GM21447 (cell line): ENCODE data around the gene CAND2.

Experiments used
- ATAC-seq: cut with Tn5 transposase; IDR thresholded peaks from one replicate; pipeline ENCODE4 v1.9.1; 2021; ENCODE audit not compliant: unreplicated experiment

The CAND2 gene

DNA sequence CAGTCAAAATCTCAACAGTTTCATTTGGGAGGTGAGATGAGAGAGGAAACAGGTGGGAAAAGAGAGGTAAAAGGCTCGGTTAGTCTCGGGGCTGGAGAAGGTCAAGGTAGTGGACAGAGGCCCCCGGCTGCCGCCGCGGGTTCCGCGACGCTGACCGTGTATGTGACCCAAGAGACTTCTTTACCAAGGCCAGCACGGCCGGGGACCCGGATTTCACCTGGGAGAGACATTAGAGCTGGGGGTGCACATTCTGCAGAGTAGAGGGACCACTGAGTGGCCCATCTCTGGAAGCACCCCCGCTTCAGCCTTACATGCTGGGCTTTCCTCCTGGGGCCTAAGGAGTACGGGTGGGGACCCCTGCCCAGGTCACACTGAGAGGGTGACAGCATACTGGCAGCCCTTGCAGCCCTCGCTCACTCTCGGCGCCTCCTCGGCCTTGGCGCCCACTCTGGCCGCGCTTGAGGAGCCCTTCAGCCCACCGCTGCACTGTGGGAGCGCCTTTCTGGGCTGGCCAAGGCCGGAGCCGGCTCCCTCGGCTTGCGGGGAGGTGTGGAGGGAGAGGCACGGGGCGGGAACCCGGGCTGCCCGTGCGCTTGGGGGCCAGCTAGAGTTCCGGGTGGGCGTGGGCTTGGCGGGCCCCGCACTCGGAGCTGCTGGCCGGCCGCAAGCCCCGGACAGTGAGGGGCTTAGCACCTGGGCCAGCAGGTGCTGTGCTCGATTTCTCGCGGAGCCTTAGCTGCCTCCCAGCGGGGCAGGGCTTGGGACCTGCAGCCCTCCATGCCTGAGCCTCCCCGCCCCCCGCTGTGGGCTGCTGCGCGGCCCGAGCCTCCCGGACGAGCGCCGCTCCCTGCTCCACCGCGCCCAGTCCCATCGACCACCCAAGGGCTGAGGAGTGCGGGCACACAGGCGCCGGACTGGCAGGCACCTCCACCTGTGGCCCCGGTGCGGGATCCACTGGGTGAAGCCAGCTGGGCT is 86.1 kb downstream of the CAND2 start:
- ATAC-seq: no peak

DNA sequence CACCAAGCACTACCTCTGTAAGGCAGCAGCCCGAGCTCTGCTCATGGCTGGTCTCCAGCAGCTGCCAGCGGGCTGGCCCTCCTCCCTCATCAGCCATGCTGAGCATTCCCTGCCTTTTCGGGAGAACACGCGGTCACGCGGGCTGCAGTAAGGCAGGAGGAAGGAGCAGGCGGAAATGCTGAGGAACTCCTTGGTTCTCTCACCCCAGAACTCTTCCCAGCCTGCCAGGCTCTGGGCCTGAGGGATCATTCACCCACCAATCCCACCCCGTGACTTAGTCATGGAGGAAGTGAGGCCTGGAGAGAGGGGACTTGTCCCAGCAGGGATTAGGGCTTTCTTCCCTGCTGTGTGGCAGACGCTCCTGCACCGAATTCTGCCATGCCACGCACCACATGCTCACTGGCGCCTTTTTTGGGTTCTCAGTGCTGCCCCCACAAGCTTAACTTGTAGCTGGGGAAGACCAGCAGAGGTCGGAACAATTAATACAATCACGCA is 87.8 kb downstream of the CAND2 start:
- no peak for ATAC-seq
